Fibroblast of the aortic adventitia (primary cell): ENCODE measurements around the gene ATP6V1G3. TPM values are rescaled to one million over a fixed set of nuclear protein-coding genes. Genes with fewer than 3 reads are reported as not detected.

Experiments
- DNase-seq: peaks from one replicate; pipeline ENCODE4 v3.0.0-alpha.2; 2010; ENCODE audit warnings: low read depth
- H3K4me3 ChIP-seq: 2 replicates; pipeline ENCODE4 v1.5.1; 2011; ENCODE audit warnings: low read depth, mild to moderate bottlenecking, control low read depth, low read length, moderate library complexity
- CTCF ChIP-seq: IDR thresholded peaks from 2 replicates; pipeline ENCODE4 v1.5.1; 2011; ENCODE audit warnings: mild to moderate bottlenecking, low read length, control low read depth, inconsistent platforms; ENCODE audit not compliant: insufficient read depth
- total RNA-seq: library from RNA; depleted of rRNA; stranded (reverse); fragments of >200 nt; gene quantifications from 2 replicates; pipeline ENCODE4 v1.2.3, GENCODE V29; 2012; ENCODE audit warnings: low replicate concordance

ATP6V1G3 gene
- total RNA-seq, 1 donor, result not detected

- no peak for TF ChIP-seq CTCF
- no peak for DNase-seq
Observed at GRCh38 chr1:198498103-198498385, 42.4 kb downstream of the ATP6V1G3 start.

GRCh38 chr1:198497326-198498102 lies 43.0 kb downstream of the ATP6V1G3 start:
- no peak overlapping the region for H3K4me3 ChIP-seq
- peak; percentile 75 for DNase-seq
- no peak for TF ChIP-seq CTCF

More at GRCh38 chr1:198498103-198498385, 42.4 kb downstream of the ATP6V1G3 start:
- no peak overlapping the region for H3K4me3 ChIP-seq

GRCh38 chr1:198496216-198497143 lies 44.0 kb downstream of the ATP6V1G3 start:
- DNase-seq, result peak; percentile 74

GRCh38 chr1:198495631-198496030 lies 44.8 kb downstream of the ATP6V1G3 start:
- H3K4me3 ChIP-seq, result no peak overlapping the region
- no peak for TF ChIP-seq CTCF
- peak; percentile 23 for DNase-seq

More at GRCh38 chr1:198496216-198497143, 44.0 kb downstream of the ATP6V1G3 start:
- H3K4me3 ChIP-seq, result no peak overlapping the region
- TF ChIP-seq CTCF, result no peak

GRCh38 chr1:198494658-198495103 lies 45.8 kb downstream of the ATP6V1G3 start:
- no peak for DNase-seq
- no peak overlapping the region for H3K4me3 ChIP-seq
- no peak for TF ChIP-seq CTCF

GRCh38 chr1:198494139-198494538 lies 46.3 kb downstream of the ATP6V1G3 start:
- no peak for TF ChIP-seq CTCF
- no peak overlapping the region for H3K4me3 ChIP-seq
- DNase-seq, result no peak
